HL-60/S4 treated with phorbol 12-myristate 13-acetate at 8.2 ng/mL for 4 days and 3 days (cell line): Measurements from ENCODE around the gene GOT2.
"Not testable (repeated sequence)": the region's sequence is repeated elsewhere in the genome, so short reads cannot be mapped to it uniquely, and the experiment has no call there.

ENCODE experiments used
- in situ Hi-C: fragments of 300-500 bp; cut with MboI; formaldehyde crosslinking; loops from 2 replicates; pipeline ENCODE4 v1.15.0; 2022; ENCODE audit warnings: low sequenced_read_pairs

The GOT2 gene

GRCh38 chr16:58733671-58734458 is at the start of gene GOT2:
TSS of gene GOT2 (minus strand) at chr16:58734316. CDS start at chr16:58734228, 88 bp downstream.
- in situ Hi-C loops = no loop called here

GRCh38 chr16:58779291-58779690 is 45.2 kb upstream of the GOT2 start:
- in situ Hi-C loops = not testable (repeated sequence)

GRCh38 chr16:58773870-58774269 is 39.8 kb upstream of the GOT2 start:
- in situ Hi-C loops = no loop called here

GRCh38 chr16:58768145-58768544 is 34.0 kb upstream of the GOT2 start:
- in situ Hi-C loops = no loop called here

- in situ Hi-C loops = no loop called here
Measured at GRCh38 chr16:58767581-58767980, 33.5 kb upstream of the GOT2 start.

GRCh38 chr16:58756650-58757332 is 22.7 kb upstream of the GOT2 start:
- in situ Hi-C loops = no loop called here

GRCh38 chr16:58755989-58756649 is 22.0 kb upstream of the GOT2 start:
- in situ Hi-C loops = no loop called here

- in situ Hi-C loops = no loop called here
Measured at GRCh38 chr16:58753711-58754134, 19.6 kb upstream of the GOT2 start.

GRCh38 chr16:58744497-58744896 is 10.4 kb upstream of the GOT2 start:
- in situ Hi-C loops = no loop called here

- in situ Hi-C loops = no loop called here
Measured at GRCh38 chr16:58741976-58742375, 7.9 kb upstream of the GOT2 start.

GRCh38 chr16:58741166-58741565 is 7.0 kb upstream of the GOT2 start:
- in situ Hi-C loops = no loop called here

- in situ Hi-C loops = no loop called here
Measured at GRCh38 chr16:58738672-58739296, 4.7 kb upstream of the GOT2 start.

GRCh38 chr16:58736341-58736740 is 2.2 kb upstream of the GOT2 start:
- in situ Hi-C loops = not testable (repeated sequence)

- in situ Hi-C loops = no loop called here
Measured at GRCh38 chr16:58734459-58734787, 307 bp upstream of the GOT2 start.

- in situ Hi-C loops = no loop called here
Measured at GRCh38 chr16:58733248-58733670, 857 bp downstream of the GOT2 start.

GRCh38 chr16:58732545-58733247 is 1.4 kb downstream of the GOT2 start:
- in situ Hi-C loops = no loop called here

GRCh38 chr16:58730724-58731370 is 3.3 kb downstream of the GOT2 start:
- in situ Hi-C loops = no loop called here

- in situ Hi-C loops = no loop called here
Measured at GRCh38 chr16:58727796-58728568, 6.1 kb downstream of the GOT2 start.

- in situ Hi-C loops = no loop called here
Measured at GRCh38 chr16:58727028-58727781, 6.9 kb downstream of the GOT2 start.
